ENCODE results near the gene INMT. TPM values are rescaled to one million over a fixed set of nuclear protein-coding genes. Genes with fewer than 3 reads are reported as not detected.

The INMT gene
- total and polyA plus RNA-seq, 2 experiments from 2014 or later: 0.79 to 1.1 TPM

DNA sequence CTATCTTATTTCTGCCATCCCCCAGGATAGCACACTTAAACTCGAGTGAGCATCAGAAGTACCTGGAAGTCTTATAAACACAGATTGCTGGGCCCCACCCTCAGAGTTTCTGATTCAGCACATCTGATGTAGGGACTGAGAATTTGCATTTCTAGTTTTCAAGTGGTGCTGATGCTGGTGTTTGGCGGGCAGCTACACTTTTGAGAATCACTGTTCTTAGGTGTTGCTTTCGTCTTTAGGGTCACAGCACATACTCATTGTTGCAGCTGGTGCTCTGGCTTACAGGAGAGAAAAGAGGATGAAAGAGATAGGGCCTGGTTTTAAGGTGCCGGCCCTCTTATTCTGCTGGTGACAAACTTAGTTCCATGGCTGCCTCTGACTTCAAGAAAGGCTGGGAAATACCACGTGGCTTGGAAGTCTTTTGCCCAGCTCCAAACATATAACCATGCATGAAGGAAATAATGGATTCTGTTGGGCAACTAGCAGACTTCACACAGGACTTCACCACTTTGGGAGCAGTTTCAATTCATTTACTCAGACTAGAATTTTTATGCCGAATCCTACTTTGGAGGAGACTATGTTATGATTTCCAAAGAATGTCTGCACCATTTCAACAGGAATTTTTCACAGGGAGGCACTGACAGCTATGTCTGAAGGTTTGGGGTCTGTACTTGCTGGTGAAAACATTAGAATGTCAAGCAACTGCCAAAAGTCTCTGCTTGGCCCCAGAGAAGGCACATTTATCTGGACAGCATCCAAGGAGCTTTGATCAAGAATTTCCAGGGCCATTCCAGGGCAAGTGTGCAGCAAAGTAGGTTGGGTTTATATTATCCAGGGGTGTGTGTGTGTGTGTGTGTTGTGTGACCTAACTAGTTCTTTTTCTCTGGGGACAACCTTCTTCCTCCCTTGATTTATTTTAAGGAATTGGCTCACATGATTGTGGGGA is 12.4 kb downstream of the INMT start (continued):
- TF ChIP-seq ZNF114 (CRISPR knock-in tag; IDR thresholded peaks at IDR 0.05) (no peak), ZNF331 (CRISPR knock-in tag; IDR thresholded peaks at IDR 0.05; ENCODE audit: low read depth) (no peak)
- TF ChIP-seq, protein P1, sequence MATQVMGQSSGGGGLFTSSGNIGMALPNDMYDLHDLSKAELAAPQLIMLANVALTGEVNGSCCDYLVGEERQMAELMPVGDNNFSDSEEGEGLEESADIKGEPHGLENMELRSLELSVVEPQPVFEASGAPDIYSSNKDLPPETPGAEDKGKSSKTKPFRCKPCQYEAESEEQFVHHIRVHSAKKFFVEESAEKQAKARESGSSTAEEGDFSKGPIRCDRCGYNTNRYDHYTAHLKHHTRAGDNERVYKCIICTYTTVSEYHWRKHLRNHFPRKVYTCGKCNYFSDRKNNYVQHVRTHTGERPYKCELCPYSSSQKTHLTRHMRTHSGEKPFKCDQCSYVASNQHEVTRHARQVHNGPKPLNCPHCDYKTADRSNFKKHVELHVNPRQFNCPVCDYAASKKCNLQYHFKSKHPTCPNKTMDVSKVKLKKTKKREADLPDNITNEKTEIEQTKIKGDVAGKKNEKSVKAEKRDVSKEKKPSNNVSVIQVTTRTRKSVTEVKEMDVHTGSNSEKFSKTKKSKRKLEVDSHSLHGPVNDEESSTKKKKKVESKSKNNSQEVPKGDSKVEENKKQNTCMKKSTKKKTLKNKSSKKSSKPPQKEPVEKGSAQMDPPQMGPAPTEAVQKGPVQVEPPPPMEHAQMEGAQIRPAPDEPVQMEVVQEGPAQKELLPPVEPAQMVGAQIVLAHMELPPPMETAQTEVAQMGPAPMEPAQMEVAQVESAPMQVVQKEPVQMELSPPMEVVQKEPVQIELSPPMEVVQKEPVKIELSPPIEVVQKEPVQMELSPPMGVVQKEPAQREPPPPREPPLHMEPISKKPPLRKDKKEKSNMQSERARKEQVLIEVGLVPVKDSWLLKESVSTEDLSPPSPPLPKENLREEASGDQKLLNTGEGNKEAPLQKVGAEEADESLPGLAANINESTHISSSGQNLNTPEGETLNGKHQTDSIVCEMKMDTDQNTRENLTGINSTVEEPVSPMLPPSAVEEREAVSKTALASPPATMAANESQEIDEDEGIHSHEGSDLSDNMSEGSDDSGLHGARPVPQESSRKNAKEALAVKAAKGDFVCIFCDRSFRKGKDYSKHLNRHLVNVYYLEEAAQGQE (IDR thresholded peaks at IDR 0.05; ENCODE audit: unreplicated experiment): no peak

DNA sequence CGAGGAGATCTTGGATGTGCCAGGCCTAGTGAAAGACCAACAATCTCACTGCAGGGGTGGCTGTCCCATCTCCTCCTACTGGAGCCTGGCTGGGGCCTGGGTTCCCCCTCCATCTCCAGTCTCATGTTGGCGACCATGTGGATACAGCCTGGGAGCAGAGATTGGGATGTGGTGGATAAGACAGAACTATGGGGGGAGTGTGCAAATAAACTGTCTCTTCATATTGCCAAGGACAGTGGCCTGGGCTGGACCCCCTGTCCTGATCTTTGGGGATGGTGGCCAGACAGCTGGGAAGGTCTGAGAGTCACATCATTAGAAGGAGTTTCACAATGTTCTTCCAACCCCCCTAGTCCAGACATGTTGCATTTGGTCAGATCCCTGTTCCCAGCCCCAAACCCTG is 13.5 kb downstream of the INMT start:
- DNase-seq (ENCODE audit: low spot score) (no peak), ATAC-seq (no peak)
- Mint-ChIP-seq H3K4me1 (0 out of 3 replicates have a peak, but pooled peaks cover under 1% of the 10 kb centered on the region), H3K9me3 (no peaks in the 10 kb centered on the region), H3K27me3 (ENCODE audit: insufficient read depth, low read depth, poor library complexity) (peaks cover 3% of the 10 kb centered on the region), H3K27ac (no peak overlapping the region), H3K4me3 (no peak overlapping the region), H3K36me3 (ENCODE audit: low read depth) (no peaks in the 10 kb centered on the region)
- Histone ChIP-seq H3K79me2 (replicated peaks; ENCODE audit: insufficient read depth) (no peaks in the 10 kb centered on the region), H3K4me1 (ENCODE audit: insufficient read depth) (peaks cover under 1% of the 10 kb centered on the region; the same call in 1 of the 2 replicates), H3K4me3 (no peak overlapping the region), H3K27me3 (ENCODE audit: insufficient read depth) (no peaks in the 10 kb centered on the region), H3K36me3 (ENCODE audit: insufficient read depth) (no peaks in the 10 kb centered on the region), H3K9me2 (ENCODE audit: insufficient read depth) (no peaks in the 10 kb centered on the region), H3K4me2 (no peak overlapping the region), H3K27ac (ENCODE audit: low read depth) (no peak overlapping the region), H3F3A (replicated peaks; ENCODE audit: low read depth) (no peaks in the 10 kb centered on the region), H2AFZ (no peak overlapping the region), H4K20me1 (replicated peaks; ENCODE audit: insufficient read depth) (no peaks in the 10 kb centered on the region; the same call in 1 of the 2 replicates)
- TF ChIP-seq NANOG (IDR thresholded peaks at IDR 0.05; ENCODE audit: borderline replicate concordance) (no peak), ZNF462 (CRISPR knock-in tag; IDR thresholded peaks at IDR 0.05) (no peak), ETS1 (IDR thresholded peaks at IDR 0.05) (no peak), EZH2 (IDR thresholded peaks at IDR 0.05; ENCODE audit: low read depth, unreplicated experiment) (no peak), ZNF114 (CRISPR knock-in tag; IDR thresholded peaks at IDR 0.05) (no peak)
- TF ChIP-seq, protein P2, sequence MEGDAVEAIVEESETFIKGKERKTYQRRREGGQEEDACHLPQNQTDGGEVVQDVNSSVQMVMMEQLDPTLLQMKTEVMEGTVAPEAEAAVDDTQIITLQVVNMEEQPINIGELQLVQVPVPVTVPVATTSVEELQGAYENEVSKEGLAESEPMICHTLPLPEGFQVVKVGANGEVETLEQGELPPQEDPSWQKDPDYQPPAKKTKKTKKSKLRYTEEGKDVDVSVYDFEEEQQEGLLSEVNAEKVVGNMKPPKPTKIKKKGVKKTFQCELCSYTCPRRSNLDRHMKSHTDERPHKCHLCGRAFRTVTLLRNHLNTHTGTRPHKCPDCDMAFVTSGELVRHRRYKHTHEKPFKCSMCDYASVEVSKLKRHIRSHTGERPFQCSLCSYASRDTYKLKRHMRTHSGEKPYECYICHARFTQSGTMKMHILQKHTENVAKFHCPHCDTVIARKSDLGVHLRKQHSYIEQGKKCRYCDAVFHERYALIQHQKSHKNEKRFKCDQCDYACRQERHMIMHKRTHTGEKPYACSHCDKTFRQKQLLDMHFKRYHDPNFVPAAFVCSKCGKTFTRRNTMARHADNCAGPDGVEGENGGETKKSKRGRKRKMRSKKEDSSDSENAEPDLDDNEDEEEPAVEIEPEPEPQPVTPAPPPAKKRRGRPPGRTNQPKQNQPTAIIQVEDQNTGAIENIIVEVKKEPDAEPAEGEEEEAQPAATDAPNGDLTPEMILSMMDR (conservative IDR thresholded peaks at IDR 0.05; ENCODE audit: low read depth in 2 of 2): no peak

All from GM23338 (cell line).